DMS79 treated with DMSO at 0.1 percent for 48 hours (cell line): ENCODE data around the gene ADPRH.
"Not testable (repeated sequence)": the region's sequence is repeated elsewhere in the genome, so short reads cannot be mapped to it uniquely, and the experiment has no call there.

Experiments
- DNase-seq: peaks from one replicate; lab custom pipeline; 2025; lab: John Stamatoyannopoulos, UW

Gene ADPRH

DNA sequence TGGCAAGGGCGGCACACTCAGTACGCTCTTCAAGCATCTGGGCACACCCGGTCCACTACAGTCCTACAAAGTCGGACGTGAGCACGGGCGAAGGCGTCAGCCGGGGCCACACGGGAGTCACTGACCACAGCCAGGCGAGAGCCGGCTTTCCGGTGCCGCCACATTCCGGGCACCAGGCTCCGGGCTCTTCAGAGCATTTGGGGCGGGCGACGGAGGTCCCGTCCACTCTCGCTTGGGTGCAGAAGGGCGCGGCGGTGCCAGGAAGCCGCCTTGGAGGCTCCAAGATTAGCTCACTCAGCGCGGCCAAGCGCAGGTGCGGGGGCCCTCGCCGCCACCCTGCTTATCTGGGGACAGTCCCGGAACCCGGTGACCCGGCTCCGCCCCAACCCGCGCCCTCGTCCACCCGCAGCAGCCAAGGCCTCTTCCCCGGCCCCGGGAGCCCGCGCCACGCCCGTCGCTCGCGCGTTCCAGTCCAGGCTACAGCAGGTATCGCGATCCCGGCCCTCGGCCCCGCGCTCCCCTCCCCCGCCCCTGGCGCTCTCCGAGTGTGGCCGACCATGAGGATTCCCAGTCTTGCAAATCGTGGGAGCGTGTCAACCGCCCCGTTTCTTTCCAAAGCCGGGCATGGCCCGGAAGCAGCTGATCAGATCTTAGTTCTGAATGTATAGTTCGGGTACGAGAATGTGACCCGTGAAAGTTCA, at the start of gene ADPRH:
Gene ADPRH (plus strand): TSS at position 127 of the 701 bp plus-strand sequence. CDS start 2,678 bp downstream, outside the sequence.
- peak; percentile 48 for DNase-seq

DNA sequence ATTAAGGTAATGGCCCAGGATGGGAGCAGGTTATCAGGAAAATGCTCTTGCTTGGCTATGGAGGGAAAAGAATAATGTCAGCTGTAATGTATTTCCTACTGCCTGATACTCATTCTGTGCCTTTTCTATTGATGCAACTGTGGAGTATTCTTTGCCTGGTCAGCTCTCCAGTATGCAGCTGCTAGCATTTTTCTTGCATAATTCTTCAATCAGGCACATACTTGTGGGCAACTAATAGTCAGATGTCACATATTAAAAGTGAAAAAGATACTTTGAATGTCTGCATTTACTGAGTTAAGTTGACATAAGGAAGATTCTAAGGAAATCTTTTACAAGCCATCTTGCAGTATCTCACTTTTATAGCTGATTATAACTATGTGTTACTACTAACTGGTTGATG, 49.4 kb upstream of the ADPRH start:
- DNase-seq = no peak

GRCh38 chr3:119530456-119530855, 48.8 kb upstream of the ADPRH start:
- no peak for DNase-seq

GRCh38 chr3:119531151-119531550, 48.1 kb upstream of the ADPRH start:
- no peak for DNase-seq

DNA sequence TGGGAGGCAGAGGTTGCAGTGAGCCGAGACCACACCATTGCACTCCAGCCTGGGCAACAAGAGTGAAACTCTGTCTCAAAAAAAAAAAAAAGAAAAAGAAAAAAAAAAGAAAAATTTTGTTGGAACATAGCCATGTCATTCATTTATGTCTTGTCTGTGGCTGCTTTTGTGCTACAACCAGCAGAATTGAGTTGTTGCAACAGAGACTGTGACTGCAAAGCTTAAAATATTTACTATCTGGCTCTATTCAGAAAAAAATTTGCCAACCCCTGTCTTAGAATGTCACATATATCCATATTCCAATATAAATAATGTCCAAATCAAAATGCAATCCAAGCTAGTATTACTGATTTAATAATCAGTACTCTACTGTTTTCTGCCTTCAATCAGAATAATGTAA, 45.0 kb upstream of the ADPRH start:
- DNase-seq = no peak

DNA sequence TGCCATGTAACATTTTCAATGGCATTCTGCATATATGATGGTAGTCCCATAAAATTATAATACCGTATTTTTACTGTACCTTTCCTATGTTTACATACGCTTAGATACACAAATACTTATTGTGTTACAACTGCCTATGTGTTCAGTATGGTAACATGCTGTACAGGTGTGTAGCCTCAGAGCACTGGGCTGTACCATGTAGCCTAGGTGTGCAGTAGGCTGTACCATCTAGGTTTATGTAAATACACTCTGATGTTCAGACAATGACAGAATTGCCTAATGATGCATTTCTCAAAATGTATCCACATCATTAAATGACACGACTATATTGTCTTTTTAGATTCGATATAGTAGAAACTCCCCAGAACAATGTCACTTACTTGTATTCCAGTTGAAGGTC, 42.5 kb upstream of the ADPRH start:
- DNase-seq = no peak

GRCh38 chr3:119538772-119539171, 40.5 kb upstream of the ADPRH start:
- DNase-seq = no peak

GRCh38 chr3:119541547-119541946, 37.7 kb upstream of the ADPRH start:
- no peak for DNase-seq

DNA sequence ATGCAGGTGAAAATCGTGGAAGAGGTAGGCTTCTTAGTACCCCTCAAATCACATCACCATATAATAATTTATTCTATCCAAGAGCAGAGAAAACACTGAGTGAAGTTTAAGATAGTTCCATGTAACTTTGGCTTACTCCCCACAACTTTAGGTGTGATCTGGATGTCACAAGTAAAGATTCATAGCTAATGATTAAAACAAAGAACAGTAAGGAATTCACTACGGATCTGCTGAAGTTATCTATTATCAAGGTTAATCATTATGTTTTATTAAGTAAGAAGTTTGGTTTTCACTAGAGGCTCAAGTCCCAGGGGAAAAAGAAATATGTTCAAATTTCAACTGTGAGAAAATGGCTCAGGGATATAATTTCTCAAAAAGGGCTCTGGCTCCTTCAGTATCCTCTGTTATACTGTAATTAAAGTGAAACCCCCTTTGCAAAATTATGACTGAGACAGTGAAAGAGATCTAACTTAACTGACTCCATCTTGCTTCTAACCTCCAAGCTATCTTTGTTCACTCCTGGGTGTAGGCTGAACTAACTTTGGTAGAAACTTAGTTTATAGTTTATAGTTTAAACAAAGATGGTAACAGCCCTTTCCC, 37.0 kb upstream of the ADPRH start:
- DNase-seq = no peak

- DNase-seq = no peak
Observed at GRCh38 chr3:119543147-119543546, 36.1 kb upstream of the ADPRH start.

- no peak for DNase-seq
Observed at GRCh38 chr3:119547227-119547626, 32.1 kb upstream of the ADPRH start.

GRCh38 chr3:119548341-119548740, 31.0 kb upstream of the ADPRH start:
- no peak for DNase-seq

- DNase-seq = no peak
Observed at GRCh38 chr3:119550192-119550910, 28.9 kb upstream of the ADPRH start.

GRCh38 chr3:119551598-119551997, 27.7 kb upstream of the ADPRH start:
- no peak for DNase-seq

DNA sequence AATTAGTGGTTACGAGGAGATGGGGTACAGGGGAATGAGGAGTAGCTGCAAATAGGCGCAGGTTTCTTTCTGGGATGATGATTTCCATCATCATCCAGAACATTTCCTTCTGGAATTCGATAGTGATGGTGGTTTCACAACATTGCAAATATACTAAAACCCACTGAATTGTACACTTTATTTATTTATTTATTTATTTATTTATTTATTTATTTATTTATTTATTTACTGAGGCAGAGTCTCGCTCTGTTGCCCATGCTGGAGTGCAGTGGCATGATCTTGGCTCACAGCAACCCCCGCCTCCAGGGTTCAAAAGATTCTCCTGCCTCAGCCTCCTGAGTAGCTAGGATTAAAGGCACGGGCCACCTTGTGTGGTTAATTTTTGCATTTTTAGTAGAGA, 26.4 kb upstream of the ADPRH start:
- not testable (repeated sequence) for DNase-seq

DNA sequence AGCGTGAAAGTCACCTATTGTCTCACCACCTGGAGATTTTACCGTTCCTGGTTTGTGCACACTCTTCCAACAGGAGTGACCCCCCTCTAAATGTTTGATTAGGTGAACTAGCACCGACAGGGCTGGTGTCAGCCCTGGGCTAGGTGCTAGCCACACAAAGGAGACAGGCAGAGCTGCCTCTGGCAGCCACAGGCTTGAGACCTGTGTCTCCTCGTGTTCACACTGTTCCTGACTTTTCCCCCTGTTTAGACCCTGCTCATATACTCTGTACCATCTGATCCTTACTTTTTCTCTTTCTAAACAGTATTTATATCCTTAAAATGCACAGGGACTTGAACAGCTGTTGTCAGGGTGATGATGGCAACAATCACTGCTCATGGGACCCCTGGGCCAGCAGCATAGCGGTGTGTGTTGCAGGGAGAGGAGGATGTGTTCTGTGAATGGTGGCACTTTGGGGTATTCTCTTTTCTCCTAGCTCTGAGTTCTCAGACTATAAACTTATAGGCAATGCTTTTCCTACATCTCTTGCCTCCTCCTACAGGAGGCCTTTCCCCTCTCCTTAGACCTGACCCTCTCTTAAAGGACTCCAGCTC, 25.4 kb upstream of the ADPRH start:
- DNase-seq = no peak

DNA sequence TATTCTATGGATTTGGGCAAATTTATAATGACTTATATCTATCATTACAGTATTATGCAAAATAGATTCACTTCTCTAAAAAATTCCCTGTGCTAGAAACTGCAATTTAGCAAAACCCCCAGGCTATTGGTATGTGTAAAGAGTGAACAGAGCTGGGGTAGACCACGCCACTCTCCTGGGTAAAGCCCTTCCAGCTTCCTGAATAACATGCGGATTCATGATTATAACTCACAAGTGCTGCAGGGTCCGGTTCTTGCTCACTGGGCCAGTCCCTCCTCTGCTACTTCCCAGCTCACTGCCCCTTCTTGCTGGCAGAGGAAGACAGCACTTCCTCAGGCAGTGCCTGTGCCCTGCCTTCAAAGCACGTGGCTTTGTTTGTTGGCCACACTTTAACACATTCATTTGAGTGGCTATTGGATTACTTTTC, 24.0 kb upstream of the ADPRH start:
- DNase-seq = no peak

- DNase-seq = no peak
Observed at GRCh38 chr3:119555929-119556328, 23.4 kb upstream of the ADPRH start.

DNA sequence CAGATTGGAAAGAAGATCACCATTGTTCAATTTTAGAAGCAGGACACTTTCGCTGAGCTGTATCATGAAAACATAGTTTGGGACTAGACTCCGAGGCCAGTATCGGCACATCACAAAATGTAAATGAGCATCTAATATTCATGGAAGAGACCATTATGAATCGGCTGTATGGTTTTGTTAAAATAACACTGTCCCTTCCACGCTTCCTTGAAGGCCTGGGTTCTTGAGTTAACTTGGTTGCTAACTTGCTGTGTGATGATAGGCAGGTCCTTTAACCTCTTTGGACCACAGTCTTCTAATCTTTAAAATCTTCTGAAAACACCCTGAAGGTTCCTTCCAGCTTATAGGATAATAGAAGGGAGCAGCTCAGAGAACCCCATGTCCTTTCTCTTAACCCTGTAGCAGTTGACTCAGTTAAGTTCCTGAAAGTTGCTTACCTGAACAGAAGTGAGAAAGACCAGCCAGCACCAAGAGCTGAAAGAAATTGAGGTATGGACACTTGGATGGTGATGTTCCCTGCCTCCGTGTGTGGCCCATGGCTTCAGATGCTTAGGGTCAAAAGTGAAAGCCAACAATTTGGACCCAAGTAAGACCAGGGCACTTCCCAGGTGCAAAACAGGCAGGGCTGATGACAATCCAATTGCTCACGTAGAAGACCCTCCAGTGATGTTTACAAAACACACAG, 22.0 kb upstream of the ADPRH start:
- DNase-seq = no peak

DNA sequence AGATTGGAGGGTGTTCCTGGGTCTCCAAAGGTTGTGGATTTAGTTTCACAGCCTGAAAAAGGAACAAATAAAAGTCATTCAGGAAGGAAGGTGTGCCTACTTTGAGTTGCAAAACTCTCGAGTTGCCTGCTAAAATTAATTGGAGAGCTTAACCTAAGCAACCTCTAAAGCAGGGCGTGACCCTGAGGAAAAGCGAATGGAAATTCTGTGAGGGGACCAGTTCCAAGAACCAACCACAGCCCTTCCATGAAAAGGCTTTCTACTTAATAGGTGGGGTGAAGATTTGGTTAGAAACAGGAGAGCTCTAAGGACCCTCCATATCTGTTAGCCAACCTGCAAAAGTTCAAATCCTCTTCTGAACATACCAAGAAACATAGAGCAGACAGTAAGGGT, 21.4 kb upstream of the ADPRH start:
- no peak for DNase-seq

DNA sequence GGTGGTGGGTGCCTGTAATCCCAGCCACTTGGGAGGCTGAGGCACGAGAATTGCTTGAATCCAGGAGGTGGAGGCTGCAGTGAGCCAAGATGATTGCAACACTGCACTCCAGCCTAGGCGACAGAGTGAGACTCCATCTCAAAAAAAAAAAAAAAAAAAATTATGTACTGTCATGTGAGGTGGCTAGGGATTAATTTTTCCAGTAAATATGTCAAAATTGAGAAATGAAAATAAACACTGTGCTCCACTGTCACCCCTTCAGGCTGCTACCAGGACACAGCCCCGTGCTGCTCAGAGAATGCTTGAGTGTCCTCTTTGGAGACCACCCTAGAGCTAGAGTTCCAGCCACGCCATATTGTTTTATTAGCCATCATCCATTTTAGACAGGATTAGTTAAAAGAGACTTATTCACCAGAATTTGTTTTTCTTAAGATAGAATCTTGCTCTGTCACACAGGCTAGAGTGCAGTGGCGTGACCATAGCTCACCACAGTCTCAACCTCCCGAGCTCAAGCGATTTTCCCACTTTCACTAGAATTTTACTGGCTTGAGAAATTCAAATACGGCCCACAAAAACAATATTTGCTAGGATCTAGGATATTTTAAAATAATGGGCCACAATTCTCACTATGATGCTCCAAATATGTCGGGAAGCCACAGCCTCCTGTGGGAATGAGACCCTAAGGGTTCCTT, 20.5 kb upstream of the ADPRH start:
- DNase-seq = no peak
